HFFc6 (cell line): ENCODE results near the gene INPP5D. TPM values are rescaled to one million over a fixed set of nuclear protein-coding genes. Genes with fewer than 3 reads are reported as not detected.
A peak's percentile ranks its signal among the peaks of the same experiment; 100 is the strongest.

Source experiments
- DNase-seq: peaks from one replicate; pipeline ENCODE4 v3.0.0-alpha.2; 2018
- H3K27ac Mint-ChIP-seq: 2 replicates; pipeline ENCODE4 v1.8.0; 2020; ENCODE audit warnings: mild to moderate bottlenecking, mixed read lengths
- H3K27me3 Mint-ChIP-seq: 2 replicates; pipeline ENCODE4 v1.8.0; 2021; ENCODE audit warnings: mild to moderate bottlenecking, moderate library complexity, mixed read lengths; ENCODE audit not compliant: insufficient read depth
- H3K36me3 Mint-ChIP-seq: 2 replicates; pipeline ENCODE4 v1.8.0; 2021; ENCODE audit warnings: low read depth, mixed read lengths
- H3K4me1 Mint-ChIP-seq: 2 replicates; pipeline ENCODE4 v1.8.0; 2020; ENCODE audit warnings: low read depth, mixed read lengths
- H3K4me3 Mint-ChIP-seq: 2 replicates; pipeline ENCODE4 v1.8.0; 2020; ENCODE audit warnings: mild to moderate bottlenecking, moderate library complexity, mixed read lengths
- H3K9me3 Mint-ChIP-seq: 2 replicates; pipeline ENCODE4 v1.8.0; 2020; ENCODE audit warnings: mild to moderate bottlenecking, mixed read lengths
- CTCF ChIP-seq: fragments of 200-600 bp; sonication (generic); IDR thresholded peaks from 2 replicates; pipeline ENCODE4 v1.5.0; 2021; ENCODE audit warnings: antibody characterized with exemption, mild to moderate bottlenecking
- total RNA-seq, 6 experiments: library from RNA; stranded (reverse); fragmentation: NEBNext Ultra II Directional; extraction: Animal tissue kit (Norgen Biotek cat#: 25700); gene quantifications; 2 replicates in 1 of 6; 3 replicates in 5 of 6; pipeline ENCODE4 v1.2.3, GENCODE V29; 2021

The INPP5D gene
- total RNA-seq, 6 experiments from 2014 or later: 0.19 to 0.66 (median 0.43) TPM; not detected in 1

- no peaks in the 10 kb centered on the region for H3K9me3 Mint-ChIP-seq
- no peak overlapping the region for H3K4me3 Mint-ChIP-seq
- no peak overlapping the region for H3K27ac Mint-ChIP-seq
- no peak for DNase-seq
- TF ChIP-seq CTCF: no peak
- H3K4me1 Mint-ChIP-seq: peaks cover 29% of the 10 kb centered on the region
- no peaks in the 10 kb centered on the region for H3K36me3 Mint-ChIP-seq
- H3K27me3 Mint-ChIP-seq: peaks cover 5% of the 10 kb centered on the region
These were observed 187.0 kb downstream of the INPP5D start for GRCh38 chr2:233247116-233247515.

DNA sequence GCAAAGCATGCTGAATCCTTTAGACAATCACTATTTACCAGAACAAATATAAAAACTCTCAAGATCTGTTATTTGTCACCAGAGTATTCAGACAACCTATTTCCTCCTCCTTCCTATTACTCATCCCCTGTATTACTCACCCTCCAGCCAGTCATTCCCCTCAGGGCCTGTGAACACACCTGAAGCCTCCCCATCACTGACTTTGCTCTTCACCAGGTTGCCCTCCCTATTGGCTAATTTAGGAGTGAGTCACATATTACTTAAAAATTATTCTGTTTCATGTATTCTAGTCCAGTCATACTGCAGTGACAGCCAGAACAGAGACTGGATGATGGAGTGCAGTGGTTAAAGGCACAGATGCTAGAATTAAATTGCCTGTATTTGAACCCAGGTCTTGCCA is 187.6 kb downstream of the INPP5D start:
- no peaks in the 10 kb centered on the region for H3K9me3 Mint-ChIP-seq
- no peaks in the 10 kb centered on the region for H3K36me3 Mint-ChIP-seq
- no peak overlapping the region for H3K4me3 Mint-ChIP-seq
- H3K27ac Mint-ChIP-seq: peak overlapping the region; percentile 46; the same call in 1 of the 2 replicates
- peak; percentile 58 for DNase-seq
- no peak for TF ChIP-seq CTCF
- peaks cover 5% of the 10 kb centered on the region for H3K27me3 Mint-ChIP-seq
- peaks cover 32% of the 10 kb centered on the region for H3K4me1 Mint-ChIP-seq

DNA sequence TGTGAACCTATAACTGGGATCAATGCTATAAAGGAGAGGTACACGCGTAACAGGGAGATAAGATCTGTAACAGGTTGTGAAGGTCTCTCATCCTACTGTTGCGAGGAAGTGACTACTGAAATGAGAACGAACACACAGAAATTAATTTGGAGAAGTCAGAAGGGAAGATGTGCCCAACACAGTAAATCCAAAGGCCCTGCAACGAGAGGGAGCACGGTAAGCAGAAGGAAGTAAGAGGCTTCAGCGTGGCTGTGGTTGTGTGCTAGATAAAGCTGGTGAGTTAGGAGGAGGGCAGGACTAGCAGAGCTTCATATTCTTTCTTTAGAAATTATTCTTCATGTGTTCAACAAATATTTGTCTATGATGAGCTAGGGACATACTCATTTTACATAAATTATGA is 188.9 kb downstream of the INPP5D start:
- H3K4me1 Mint-ChIP-seq: peaks cover 45% of the 10 kb centered on the region
- H3K4me3 Mint-ChIP-seq: no peak overlapping the region

GRCh38 chr2:233250568-233250967 is 190.4 kb downstream of the INPP5D start:
- no peak for DNase-seq
- Mint-ChIP-seq H3K4me1 (peaks cover 42% of the 10 kb centered on the region), H3K9me3 (no peaks in the 10 kb centered on the region), H3K36me3 (no peaks in the 10 kb centered on the region), H3K27ac (peak overlapping the region; percentile 85; the same call in 1 of the 2 replicates), H3K4me3 (no peak overlapping the region), H3K27me3 (no peaks in the 10 kb centered on the region; the same call in 1 of the 2 replicates)
- TF ChIP-seq CTCF: no peak

More for the DNA sequence above, 188.9 kb downstream of the INPP5D start:
- no peaks in the 10 kb centered on the region for H3K9me3 Mint-ChIP-seq
- no peaks in the 10 kb centered on the region for H3K36me3 Mint-ChIP-seq
- no peak overlapping the region for H3K27ac Mint-ChIP-seq
- TF ChIP-seq CTCF: no peak
- no peak for DNase-seq
- peaks cover 3% of the 10 kb centered on the region for H3K27me3 Mint-ChIP-seq

GRCh38 chr2:233250985-233251305 is 190.8 kb downstream of the INPP5D start:
- H3K36me3 Mint-ChIP-seq: no peaks in the 10 kb centered on the region
- no peaks in the 10 kb centered on the region; the same call in 1 of the 2 replicates for H3K27me3 Mint-ChIP-seq
- H3K4me1 Mint-ChIP-seq: peaks cover 42% of the 10 kb centered on the region
- no peaks in the 10 kb centered on the region for H3K9me3 Mint-ChIP-seq
- no peak for TF ChIP-seq CTCF
- peak overlapping the region; percentile 97 for H3K4me3 Mint-ChIP-seq
- DNase-seq: no peak
- peak overlapping the region; percentile 85 for H3K27ac Mint-ChIP-seq
